Measurements from ENCODE around the gene PER1. TPM values are rescaled to one million over a fixed set of nuclear protein-coding genes. Genes with fewer than 3 reads are reported as not detected.

The PER1 gene
- total RNA-seq, 1 experiment from 2014 or later = 87.6 TPM

DNA sequence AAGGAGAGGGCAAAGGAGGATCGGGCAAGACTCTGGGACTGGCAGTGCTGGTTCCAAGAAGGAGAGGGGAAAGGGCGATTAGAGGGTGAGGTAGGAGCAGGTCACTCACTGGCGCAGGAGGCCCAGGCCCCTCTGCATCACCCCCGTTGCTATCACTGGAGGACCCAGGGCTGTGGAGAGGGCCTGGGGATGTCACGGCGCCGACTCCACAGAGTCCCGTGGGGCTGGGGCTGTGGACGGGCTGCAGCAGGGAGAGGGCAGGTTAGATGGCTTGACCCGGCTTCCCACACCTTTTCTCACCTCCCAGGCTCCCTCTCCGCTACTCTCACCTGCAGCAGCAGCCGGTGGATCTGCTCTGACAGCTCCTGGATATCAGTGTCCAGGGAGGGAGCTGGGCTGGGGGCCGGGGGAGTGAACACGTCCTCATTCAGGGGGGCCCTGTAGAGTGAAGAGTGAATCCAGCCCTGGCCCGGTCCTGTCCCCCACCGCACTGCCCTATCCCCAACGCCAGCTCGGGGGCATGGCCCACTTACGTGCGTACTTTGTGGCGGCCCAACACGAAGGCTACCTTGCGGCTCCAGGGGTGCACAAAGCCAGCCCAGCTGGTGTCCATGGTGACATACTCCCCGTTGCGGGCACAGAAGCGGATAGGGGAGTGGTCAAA lies 4.9 kb downstream of the PER1 start:
- peak overlapping the region; percentile 18; the same call in 1 of the 2 replicates for H3K27ac ChIP-seq (ENCODE audit: low read depth, low read length)
- no peaks in the 10 kb centered on the region for H3K9me2 ChIP-seq (ENCODE audit: insufficient read depth)
- no peaks in the 10 kb centered on the region for H3K9me3 ChIP-seq (ENCODE audit: control insufficient read depth in 1 of 2, insufficient read depth in 1 of 2, low read depth in 1 of 2, low read length in 2 of 2)
- H3K4me2 ChIP-seq (ENCODE audit: low read length) = no peak overlapping the region
- TF ChIP-seq SIN3A (IDR thresholded peaks at IDR 0.05; ENCODE audit: low read depth) = no peak
- TF ChIP-seq EZH2phosphoT487 (IDR thresholded peaks at IDR 0.05; ENCODE audit: borderline replicate concordance) = no peak
- no peak for TF ChIP-seq REST (IDR thresholded peaks at IDR 0.05; ENCODE audit: low read depth)
- TF ChIP-seq CBX3 (IDR thresholded peaks at IDR 0.05; ENCODE audit: low read depth) = no peak
- TF ChIP-seq CEBPB (IDR thresholded peaks at IDR 0.05; ENCODE audit: low read depth) = no peak
- TF ChIP-seq CTCF (IDR thresholded peaks at IDR 0.05 in 2 of 3, conservative IDR thresholded peaks at IDR 0.05 in 1 of 3; ENCODE audit: borderline replicate concordance in 1 of 3, insufficient read depth in 1 of 3, low read depth in 2 of 3, low read length in 2 of 3) = no peak
- no peak for TF ChIP-seq SRF (IDR thresholded peaks at IDR 0.05; ENCODE audit: low read depth)
- TF ChIP-seq ELF1 (IDR thresholded peaks at IDR 0.05; ENCODE audit: borderline replicate concordance, low read depth) = no peak
- TF ChIP-seq SP1 (IDR thresholded peaks at IDR 0.05; ENCODE audit: low read depth) = no peak
- TF ChIP-seq, protein P1, sequence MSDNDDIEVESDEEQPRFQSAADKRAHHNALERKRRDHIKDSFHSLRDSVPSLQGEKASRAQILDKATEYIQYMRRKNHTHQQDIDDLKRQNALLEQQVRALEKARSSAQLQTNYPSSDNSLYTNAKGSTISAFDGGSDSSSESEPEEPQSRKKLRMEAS (IDR thresholded peaks at IDR 0.05) = no peak
- TF ChIP-seq POLR2AphosphoS5 (IDR thresholded peaks at IDR 0.05; ENCODE audit: low read depth, low read length) = no peak
- no peak for TF ChIP-seq JUND (IDR thresholded peaks at IDR 0.05)
- TF ChIP-seq ZFX (IDR thresholded peaks at IDR 0.05) = no peak
- no peak for TF ChIP-seq RAD21 (IDR thresholded peaks at IDR 0.05; ENCODE audit: low read depth)
- no peak for TF ChIP-seq TCF7L2 (IDR thresholded peaks at IDR 0.05; ENCODE audit: borderline replicate concordance, extremely low read depth, insufficient read depth, insufficient read length)
- no peak for TF ChIP-seq ZBTB33 (IDR thresholded peaks at IDR 0.05; ENCODE audit: extremely low read depth, insufficient replicate concordance, low read length)
- H4K20me1 ChIP-seq (ENCODE audit: insufficient read depth) = no peaks in the 10 kb centered on the region
- POLR2A ChIA-PET = interaction anchor here (1.0 kb wide), 1 partner anchor 8 kb away, joined by 3 read pairs; no protein-coding TSS in a partner anchor
- no peak for DNase-seq (ENCODE audit: low read depth, low spot score)
- RAD21 ChIA-PET (ENCODE audit: low non-redundant PET in 1 of 2, low total read pairs in 2 of 2, uncharacterized antibody in 2 of 2, unreplicated experiment in 2 of 2) = no interaction called here
- intact Hi-C loops (cut with micrococcal nuclease) = no loop called here
- no TSS peak for BruUV-seq (replicated peaks)
- CTCF ChIA-PET = no interaction called here
- peaks cover 6 to 19% of the 10 kb centered on the region in 2 experiments for H3K4me1 ChIP-seq (ENCODE audit: control insufficient read depth in 1 of 2, insufficient read depth in 2 of 2, low read length in 2 of 2)
- ATAC-seq = no peak
- H3K9ac ChIP-seq (ENCODE audit: low read length) = no peak overlapping the region
- H3K36me3 ChIP-seq (ENCODE audit: control insufficient read depth in 1 of 2, insufficient read depth in 2 of 2, low read length in 2 of 2) = peaks cover 46 to 65% of the 10 kb centered on the region in 2 experiments
- H3K4me3 ChIP-seq (replicated peaks in 1 of 2; ENCODE audit: low read depth in 1 of 2, low read length in 2 of 2) = no peak overlapping the region
- H3K27me3 ChIP-seq (ENCODE audit: insufficient read depth, low read length) = no peaks in the 10 kb centered on the region
- H2AFZ ChIP-seq (ENCODE audit: low read depth, low read length, poor library complexity, severe bottlenecking) = no peak overlapping the region
- peaks cover 26% of the 10 kb centered on the region for H3K79me2 ChIP-seq (ENCODE audit: insufficient read depth, low read length)
